GM03348 (cell line): Measurements from ENCODE around the gene RRAGB.
"Not testable (repeated sequence)": the region's sequence is repeated elsewhere in the genome, so short reads cannot be mapped to it uniquely, and the experiment has no call there.

Source experiments
- DNase-seq: peaks from one replicate; pipeline ENCODE4 v3.0.0; 2012; ENCODE audit warnings: low spot score

RRAGB gene

DNA sequence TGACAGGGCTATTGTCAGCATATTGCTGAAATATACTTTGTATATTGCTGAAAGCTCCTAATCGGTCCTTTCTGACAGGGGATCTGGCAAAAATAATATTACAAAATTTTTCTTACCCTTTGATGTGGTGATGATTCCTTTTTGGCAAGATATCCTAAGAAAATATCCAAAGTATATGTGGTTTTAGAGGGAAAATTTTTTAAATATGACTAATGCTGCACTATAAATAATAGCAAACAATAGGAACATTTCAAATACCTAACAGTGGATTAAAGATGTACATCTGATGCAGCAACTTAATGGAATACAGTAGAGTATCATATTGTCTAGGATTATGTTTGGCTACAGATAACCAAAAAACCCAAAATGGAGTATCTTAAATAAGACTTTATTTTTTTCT lies 49.6 kb downstream of the RRAGB start:
- DNase-seq: peak; percentile 2

DNA sequence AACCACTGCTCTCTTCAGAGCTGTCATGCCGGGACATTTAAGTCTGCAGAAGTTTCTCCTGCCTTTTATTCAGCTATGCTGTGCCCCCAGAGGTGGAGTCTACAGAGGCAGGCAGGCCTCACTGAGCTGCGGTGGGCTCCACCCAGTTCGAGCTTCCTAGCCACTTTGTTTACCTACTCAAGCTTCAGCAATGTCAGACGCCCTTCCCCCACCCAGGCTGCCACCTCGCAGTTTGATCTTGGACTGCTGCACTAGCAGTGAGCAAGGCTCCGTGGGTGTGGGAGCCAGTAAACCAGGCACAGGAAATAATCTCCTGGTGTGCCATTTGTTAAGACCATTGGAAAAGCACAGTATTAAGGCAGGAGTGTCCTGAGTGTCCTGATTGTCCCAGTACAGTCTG lies 56.9 kb downstream of the RRAGB start:
- DNase-seq: not testable (repeated sequence)

DNA sequence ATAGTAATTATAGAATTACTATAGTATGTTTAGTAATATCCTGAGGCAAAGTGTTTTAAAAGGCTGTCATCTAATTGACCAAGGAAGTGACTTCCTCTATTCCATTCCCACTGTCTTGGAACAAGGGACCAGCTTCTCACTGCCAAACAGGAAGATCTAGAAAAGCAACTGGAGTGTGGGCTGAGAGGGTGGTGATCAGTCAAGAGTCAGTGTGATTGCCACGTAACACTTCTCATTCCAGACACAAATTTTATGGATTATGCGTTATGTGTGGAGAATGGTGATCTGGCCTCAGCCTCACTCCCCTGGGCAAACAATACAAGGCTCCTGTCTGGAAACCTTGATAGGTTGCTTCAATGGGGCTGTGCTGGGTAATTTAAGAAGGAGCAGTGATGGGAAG lies 60.0 kb downstream of the RRAGB start:
- DNase-seq: no peak

DNA sequence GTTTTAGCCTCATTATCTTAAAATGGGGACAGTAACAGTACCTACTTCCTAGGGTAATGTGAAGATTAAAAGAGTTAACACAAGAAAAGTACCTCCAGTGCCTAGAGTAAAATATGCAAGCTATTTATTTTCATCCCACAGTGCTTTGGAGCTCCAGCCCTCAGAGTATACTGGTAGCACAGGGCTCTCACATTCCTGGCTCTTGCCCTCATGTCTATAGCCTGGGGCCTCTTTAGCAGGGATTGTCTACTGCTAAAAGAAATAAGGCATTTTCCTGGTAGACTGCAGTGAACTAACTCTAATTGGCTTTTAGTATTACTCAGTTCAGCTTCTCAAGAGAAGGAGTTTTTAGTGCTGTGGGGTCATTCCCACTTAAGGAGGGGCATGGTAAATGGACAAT lies 60.8 kb downstream of the RRAGB start:
- DNase-seq: no peak

DNA sequence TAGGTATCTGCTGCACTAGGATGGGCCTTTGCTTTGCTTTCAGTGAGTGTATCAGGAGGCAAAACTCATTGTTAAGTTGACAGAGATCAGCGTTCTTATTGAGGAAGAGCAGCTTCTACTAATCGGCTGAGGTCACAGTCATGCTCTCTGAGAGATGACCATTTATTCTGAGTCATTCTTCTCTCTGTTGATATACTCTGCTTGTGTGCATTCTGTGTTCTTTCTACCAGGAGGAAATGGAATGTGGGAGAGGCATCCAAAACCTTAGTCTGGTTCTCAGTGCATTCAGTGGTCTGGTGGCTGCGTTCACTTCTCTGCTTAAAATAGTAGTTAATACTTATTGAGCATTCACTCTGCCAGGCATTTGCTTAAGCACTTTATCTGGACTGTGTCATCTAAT lies 66.2 kb downstream of the RRAGB start:
- DNase-seq: no peak

DNA sequence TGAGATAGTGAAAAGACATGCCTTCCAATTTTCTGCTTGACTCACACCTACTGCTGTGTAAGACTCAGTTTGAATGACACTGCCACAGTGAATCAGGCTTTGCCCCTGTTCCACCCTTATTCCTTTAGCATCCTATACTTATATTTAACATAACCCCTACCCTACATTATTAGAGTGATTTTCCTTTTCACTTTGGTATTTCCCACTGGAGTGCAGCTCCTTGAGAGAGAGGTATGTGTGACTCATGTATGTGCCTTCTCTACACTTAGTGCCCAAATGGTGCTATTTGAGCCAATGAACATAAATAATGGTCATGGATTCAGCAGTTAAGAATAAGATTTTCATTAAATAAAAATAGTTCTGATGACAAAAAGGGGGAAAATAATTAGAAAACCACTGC lies 69.5 kb downstream of the RRAGB start:
- no peak for DNase-seq

DNA sequence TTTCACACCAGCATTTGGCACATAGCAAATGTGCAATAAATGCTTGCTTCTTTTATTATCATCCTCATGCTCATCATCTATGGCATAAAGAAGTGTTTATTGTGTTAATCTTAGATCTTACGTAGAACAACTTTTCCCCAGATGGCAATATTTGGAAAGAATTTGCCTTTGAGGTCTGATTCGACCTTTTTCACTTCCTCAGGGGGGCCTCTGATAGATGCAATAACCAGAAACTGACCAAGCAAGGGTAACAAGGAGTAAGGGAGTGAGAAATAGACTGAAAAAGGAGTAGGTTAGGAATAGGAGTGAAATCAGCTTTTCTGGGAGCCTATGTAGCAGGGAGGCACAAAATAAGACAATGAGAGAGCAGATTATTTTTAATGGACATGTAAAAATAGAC lies 70.2 kb downstream of the RRAGB start:
- no peak for DNase-seq

DNA sequence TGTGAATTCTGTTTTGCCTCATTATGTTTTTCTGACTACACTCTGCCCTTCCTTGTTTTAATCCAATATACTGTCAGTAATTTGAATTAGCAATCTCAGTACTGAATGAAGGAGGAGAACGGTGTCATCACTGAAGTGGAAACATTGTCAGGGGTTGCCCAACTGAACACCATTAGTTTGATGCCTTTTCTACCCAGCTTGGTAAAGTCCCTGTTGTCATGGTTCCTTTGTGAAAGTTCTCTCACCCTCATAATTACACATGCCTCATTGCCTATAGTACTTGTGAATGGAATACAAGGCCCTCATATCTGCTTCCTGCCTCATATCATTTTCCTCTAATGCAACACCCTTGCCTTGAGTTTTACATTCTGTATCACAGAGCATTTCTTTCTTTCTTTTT lies 76.9 kb downstream of the RRAGB start:
- DNase-seq: no peak

DNA sequence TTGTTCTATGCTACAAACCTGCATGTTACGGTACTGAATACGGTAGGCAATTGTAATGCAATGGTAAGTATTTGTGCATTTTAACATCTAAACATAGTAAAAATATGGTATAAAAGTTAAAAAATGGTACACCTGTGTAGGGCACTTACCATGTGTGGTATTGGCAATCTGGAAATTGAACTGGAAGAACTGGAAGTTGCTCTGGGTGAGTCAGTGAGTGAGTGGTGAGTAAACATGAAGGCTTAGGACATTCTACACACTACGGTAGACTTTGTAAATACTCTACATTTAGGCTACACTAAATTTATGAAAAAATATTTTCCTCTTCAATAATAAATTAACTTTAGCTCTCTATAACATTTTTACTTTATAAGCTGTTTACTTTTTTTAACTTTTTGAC lies 78.9 kb downstream of the RRAGB start:
- DNase-seq: no peak

DNA sequence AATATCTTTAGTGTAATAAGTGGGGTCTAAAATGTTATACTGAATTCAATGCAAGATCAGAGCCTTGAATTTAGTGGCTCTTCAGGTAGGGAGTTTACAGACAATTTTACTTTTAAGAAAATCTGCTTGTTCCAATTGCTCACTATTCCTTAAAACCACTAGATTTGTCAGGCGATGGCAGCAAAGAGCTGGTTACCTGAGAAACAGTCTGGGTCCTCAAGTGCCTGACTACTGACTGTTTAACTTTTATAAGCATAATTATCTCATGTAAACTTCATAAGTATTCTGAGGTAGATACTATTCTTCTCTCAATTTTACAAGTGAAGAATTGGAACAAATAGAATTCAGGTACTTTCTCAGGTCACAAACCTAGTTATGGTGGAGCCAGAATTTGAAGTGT lies 84.3 kb downstream of the RRAGB start:
- no peak for DNase-seq
